ENCODE measurements around the gene PCDH9. TPM values are rescaled to one million over a fixed set of nuclear protein-coding genes. Genes with fewer than 3 reads are reported as not detected.

The PCDH9 gene
- total RNA-seq, 1 donor from 2014 or later, result 1.9 TPM

DNA sequence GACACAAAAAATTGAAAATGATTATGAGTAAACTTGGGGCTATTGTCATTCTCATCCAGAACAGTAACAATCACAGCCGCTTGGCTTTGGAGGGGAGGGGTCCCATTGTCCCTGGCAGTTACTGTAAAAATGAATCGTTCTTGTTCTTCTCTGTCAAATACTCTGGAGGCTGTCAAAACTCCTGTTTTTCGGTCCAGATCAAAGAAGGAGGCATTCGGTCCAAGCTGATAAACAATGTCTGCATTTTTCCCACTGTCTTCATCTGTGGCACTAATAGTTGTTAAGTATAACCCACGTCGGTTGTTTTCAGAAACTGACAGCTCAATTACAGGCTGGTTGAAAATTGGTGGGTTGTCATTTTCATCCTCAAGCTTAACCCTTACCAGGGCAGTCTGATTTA lies 3.4 kb downstream of the PCDH9 start:
- TF ChIP-seq, protein P1, sequence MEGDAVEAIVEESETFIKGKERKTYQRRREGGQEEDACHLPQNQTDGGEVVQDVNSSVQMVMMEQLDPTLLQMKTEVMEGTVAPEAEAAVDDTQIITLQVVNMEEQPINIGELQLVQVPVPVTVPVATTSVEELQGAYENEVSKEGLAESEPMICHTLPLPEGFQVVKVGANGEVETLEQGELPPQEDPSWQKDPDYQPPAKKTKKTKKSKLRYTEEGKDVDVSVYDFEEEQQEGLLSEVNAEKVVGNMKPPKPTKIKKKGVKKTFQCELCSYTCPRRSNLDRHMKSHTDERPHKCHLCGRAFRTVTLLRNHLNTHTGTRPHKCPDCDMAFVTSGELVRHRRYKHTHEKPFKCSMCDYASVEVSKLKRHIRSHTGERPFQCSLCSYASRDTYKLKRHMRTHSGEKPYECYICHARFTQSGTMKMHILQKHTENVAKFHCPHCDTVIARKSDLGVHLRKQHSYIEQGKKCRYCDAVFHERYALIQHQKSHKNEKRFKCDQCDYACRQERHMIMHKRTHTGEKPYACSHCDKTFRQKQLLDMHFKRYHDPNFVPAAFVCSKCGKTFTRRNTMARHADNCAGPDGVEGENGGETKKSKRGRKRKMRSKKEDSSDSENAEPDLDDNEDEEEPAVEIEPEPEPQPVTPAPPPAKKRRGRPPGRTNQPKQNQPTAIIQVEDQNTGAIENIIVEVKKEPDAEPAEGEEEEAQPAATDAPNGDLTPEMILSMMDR (IDR thresholded peaks at IDR 0.05; ENCODE audit: unreplicated experiment), result no peak
- H3K4me1 Mint-ChIP-seq (ENCODE audit: unreplicated experiment), result peaks cover 4% of the 10 kb centered on the region
- H3K27me3 Mint-ChIP-seq (ENCODE audit: unreplicated experiment), result no peaks in the 10 kb centered on the region
- no peaks in the 10 kb centered on the region for H3K36me3 Mint-ChIP-seq (ENCODE audit: low read depth, unreplicated experiment)
- H3K4me3 Mint-ChIP-seq (ENCODE audit: unreplicated experiment), result no peak overlapping the region
- H3K9me3 Mint-ChIP-seq (ENCODE audit: unreplicated experiment), result no peaks in the 10 kb centered on the region
- H3K27ac Mint-ChIP-seq (ENCODE audit: unreplicated experiment), result no peak overlapping the region
- no peak for DNase-seq (ENCODE audit: low spot score)

DNA sequence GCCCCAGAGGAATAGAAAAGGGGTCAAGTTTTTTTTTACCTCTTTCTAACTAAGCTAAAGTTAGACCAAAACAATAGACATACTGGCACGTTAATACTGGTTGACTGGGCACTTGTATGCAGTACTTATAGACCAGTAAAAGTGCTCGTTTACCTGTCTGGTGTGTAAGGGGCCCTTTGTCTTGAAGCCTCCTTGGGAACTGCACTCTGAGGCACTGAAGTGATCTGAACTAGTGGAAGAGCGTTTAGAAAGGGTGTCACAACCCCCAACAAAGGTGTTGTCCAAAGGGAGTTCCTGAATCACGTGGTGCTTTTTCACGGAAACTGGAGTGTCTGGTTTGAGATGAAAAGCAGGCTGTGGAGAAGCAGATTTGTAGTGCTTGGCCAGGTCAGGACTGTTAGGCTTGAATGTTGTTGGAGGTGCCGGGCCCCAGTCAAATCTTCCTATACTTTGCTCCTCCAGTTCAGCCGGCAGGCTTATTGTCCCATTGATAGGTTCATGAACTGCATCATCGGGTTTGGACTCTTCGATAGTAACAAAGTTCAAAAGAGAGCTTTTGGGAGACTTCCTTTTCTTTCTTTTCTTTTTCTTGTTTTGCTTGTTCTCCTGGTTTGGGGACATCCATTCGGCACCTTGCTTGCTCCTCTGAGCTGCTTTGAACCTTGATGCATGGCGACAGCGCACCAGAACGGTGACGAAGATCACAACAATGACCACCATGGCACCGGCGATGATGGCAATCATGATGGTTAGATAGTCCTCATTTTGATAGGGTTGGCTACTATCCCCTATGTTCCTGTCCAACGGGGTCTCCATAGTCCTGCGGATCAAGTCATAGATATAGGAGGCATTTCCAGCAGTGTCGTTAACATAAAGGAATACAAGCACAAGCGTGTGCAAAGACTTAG lies 4.6 kb downstream of the PCDH9 start:
- Mint-ChIP-seq H3K27ac (ENCODE audit: unreplicated experiment) (no peak overlapping the region), H3K27me3 (ENCODE audit: unreplicated experiment) (no peaks in the 10 kb centered on the region), H3K36me3 (ENCODE audit: low read depth, unreplicated experiment) (no peaks in the 10 kb centered on the region), H3K4me3 (ENCODE audit: unreplicated experiment) (no peak overlapping the region), H3K4me1 (ENCODE audit: unreplicated experiment) (no peaks in the 10 kb centered on the region), H3K9me3 (ENCODE audit: unreplicated experiment) (no peaks in the 10 kb centered on the region)
- TF ChIP-seq, protein P1 (IDR thresholded peaks at IDR 0.05; ENCODE audit: unreplicated experiment), result no peak
- no peak for DNase-seq (ENCODE audit: low spot score)

DNA sequence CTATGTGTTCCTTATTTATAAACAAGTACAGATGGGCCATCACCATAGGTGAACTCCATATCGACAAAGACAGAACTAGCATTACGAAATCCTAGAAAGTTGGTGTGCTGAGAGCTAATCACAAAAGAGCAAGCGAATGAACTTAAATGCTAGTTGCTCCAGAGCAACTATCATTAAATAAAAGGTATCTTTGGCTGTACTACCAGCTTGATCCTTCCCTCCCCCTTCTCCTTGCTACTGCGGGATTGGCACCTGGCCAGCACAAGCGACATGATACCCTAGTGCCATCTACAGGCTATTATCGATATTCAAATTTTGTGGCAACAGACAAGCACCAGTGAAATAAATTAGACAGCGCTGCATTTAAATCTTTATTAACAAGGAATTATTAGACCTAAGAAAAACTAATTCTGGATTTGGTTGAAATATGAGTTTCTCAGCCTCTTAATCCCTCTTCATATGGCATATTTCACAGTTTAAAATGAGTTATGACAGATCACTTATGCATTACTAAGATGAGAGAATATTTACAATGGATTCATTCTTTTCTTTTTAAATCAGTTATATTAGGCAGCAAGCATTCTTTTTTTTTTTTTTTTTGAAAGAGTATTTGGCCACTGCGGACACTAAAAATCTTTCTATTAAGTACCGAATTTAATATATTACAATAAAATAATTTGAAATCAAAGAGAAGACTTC lies 5.8 kb downstream of the PCDH9 start:
- H3K4me3 Mint-ChIP-seq (ENCODE audit: unreplicated experiment), result no peak overlapping the region
- H3K9me3 Mint-ChIP-seq (ENCODE audit: unreplicated experiment), result no peaks in the 10 kb centered on the region
- H3K36me3 Mint-ChIP-seq (ENCODE audit: low read depth, unreplicated experiment), result no peaks in the 10 kb centered on the region

DNA sequence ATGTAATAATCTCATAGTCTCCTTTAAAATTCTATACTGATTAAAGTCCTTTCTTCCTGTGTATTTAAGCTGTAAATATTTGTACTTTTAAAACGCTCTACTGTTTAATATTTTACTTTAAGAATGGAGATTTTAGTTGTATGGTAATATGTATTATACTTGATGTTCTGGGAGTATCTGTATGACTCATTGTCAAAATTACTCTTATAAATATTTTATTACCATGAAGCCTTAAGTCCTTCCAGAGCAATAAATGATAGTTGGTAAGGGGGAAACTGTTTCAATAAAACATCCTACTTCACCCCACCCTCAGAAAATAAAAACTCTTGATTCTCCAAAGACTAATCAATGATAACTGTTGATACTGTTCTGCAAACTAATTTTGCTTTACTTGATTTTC lies 6.4 kb downstream of the PCDH9 start:
- no peaks in the 10 kb centered on the region for H3K9me3 Mint-ChIP-seq (ENCODE audit: unreplicated experiment)
- no peak overlapping the region for H3K27ac Mint-ChIP-seq (ENCODE audit: unreplicated experiment)
- no peak for DNase-seq (ENCODE audit: low spot score)
- no peaks in the 10 kb centered on the region for H3K36me3 Mint-ChIP-seq (ENCODE audit: low read depth, unreplicated experiment)
- H3K4me1 Mint-ChIP-seq (ENCODE audit: unreplicated experiment), result no peaks in the 10 kb centered on the region
- TF ChIP-seq, protein P1 (IDR thresholded peaks at IDR 0.05; ENCODE audit: unreplicated experiment), result no peak
- H3K27me3 Mint-ChIP-seq (ENCODE audit: unreplicated experiment), result no peaks in the 10 kb centered on the region
- no peak overlapping the region for H3K4me3 Mint-ChIP-seq (ENCODE audit: unreplicated experiment)

More for the DNA sequence above, 5.8 kb downstream of the PCDH9 start:
- H3K4me1 Mint-ChIP-seq (ENCODE audit: unreplicated experiment), result no peaks in the 10 kb centered on the region
- peak; percentile 64 for DNase-seq (ENCODE audit: low spot score)
- no peaks in the 10 kb centered on the region for H3K27me3 Mint-ChIP-seq (ENCODE audit: unreplicated experiment)
- TF ChIP-seq, protein P1 (IDR thresholded peaks at IDR 0.05; ENCODE audit: unreplicated experiment), result peak; percentile 38
- no peak overlapping the region for H3K27ac Mint-ChIP-seq (ENCODE audit: unreplicated experiment)

DNA sequence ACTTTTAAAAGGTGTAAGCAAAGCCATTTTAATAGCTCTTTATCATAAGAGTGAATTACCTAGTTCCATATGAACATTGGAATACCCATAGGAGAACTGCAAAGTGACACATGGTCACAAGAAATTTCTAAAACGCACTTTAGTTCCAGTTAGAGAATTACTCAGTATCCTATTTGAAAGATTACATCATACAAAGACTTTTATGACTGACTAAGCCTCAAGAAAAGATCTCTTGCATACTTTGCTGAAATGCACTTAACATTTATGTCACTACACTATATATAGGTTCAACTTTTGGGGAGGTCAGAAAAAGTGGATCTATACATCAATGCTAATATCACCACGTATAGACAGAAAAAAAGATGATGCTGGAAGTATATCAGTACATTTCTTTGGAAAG lies 7.1 kb downstream of the PCDH9 start:
- Mint-ChIP-seq H3K4me1 (ENCODE audit: unreplicated experiment) (no peaks in the 10 kb centered on the region), H3K4me3 (ENCODE audit: unreplicated experiment) (no peak overlapping the region), H3K9me3 (ENCODE audit: unreplicated experiment) (no peaks in the 10 kb centered on the region), H3K27me3 (ENCODE audit: unreplicated experiment) (no peaks in the 10 kb centered on the region), H3K27ac (ENCODE audit: unreplicated experiment) (no peak overlapping the region), H3K36me3 (ENCODE audit: low read depth, unreplicated experiment) (no peaks in the 10 kb centered on the region)
- DNase-seq (ENCODE audit: low spot score), result no peak
- TF ChIP-seq, protein P1 (IDR thresholded peaks at IDR 0.05; ENCODE audit: unreplicated experiment), result no peak

All from endothelial cell (in vitro differentiated cells).